Mononuclear cell (primary cell): Measurements from ENCODE around the gene ADSS1. TPM values are rescaled to one million over a fixed set of nuclear protein-coding genes. Genes with fewer than 3 reads are reported as not detected.

Experiments
- H3K27me3 ChIP-seq: 2 replicates; pipeline ENCODE4 v1.6.0; 2011; ENCODE audit warnings: low read length, control low read depth; ENCODE audit not compliant: insufficient read depth
- H3K4me1 ChIP-seq: 2 replicates; pipeline ENCODE4 v1.5.1; 2011; ENCODE audit warnings: mild to moderate bottlenecking, low read length, control low read depth; ENCODE audit not compliant: insufficient read depth
- H3K4me3 ChIP-seq: 2 replicates; pipeline ENCODE4 v1.5.1; 2011; ENCODE audit warnings: mild to moderate bottlenecking, low read length, moderate library complexity
- H3K9me3 ChIP-seq: 2 replicates; pipeline ENCODE4 v1.5.1; 2011; ENCODE audit warnings: low read depth, mild to moderate bottlenecking, control low read depth, low read length
- total RNA-seq: library from RNA; depleted of rRNA; stranded (reverse); fragments of >200 nt; gene quantifications from one replicate; pipeline ENCODE4 v1.2.3, GENCODE V29; 2012

Gene ADSS1
- total RNA-seq, 1 donor, result 1.9 TPM

GRCh38 chr14:104766863-104767633 is 43.0 kb downstream of the ADSS1 start:
- H3K4me1 ChIP-seq, result peaks cover 4% of the 10 kb centered on the region
- no peaks in the 10 kb centered on the region for H3K27me3 ChIP-seq
- no peaks in the 10 kb centered on the region for H3K9me3 ChIP-seq
- no peak overlapping the region for H3K4me3 ChIP-seq

DNA sequence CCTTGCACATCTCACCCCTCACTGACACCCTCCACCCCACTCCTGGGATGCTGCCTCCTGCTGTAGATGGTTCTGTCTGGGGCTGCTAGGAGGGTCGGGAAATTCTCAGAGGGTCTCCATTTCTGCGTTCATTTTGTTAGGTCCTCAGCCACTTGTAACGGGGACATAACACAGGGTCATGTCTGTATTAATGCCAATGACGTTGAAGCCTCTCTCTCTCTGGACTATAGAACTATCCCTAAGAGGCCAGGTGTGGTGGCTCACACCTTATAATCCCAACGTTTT is 43.5 kb downstream of the ADSS1 start:
- H3K4me3 ChIP-seq, result no peak overlapping the region
- peaks cover 4% of the 10 kb centered on the region for H3K4me1 ChIP-seq
- no peaks in the 10 kb centered on the region for H3K27me3 ChIP-seq
- no peaks in the 10 kb centered on the region for H3K9me3 ChIP-seq

DNA sequence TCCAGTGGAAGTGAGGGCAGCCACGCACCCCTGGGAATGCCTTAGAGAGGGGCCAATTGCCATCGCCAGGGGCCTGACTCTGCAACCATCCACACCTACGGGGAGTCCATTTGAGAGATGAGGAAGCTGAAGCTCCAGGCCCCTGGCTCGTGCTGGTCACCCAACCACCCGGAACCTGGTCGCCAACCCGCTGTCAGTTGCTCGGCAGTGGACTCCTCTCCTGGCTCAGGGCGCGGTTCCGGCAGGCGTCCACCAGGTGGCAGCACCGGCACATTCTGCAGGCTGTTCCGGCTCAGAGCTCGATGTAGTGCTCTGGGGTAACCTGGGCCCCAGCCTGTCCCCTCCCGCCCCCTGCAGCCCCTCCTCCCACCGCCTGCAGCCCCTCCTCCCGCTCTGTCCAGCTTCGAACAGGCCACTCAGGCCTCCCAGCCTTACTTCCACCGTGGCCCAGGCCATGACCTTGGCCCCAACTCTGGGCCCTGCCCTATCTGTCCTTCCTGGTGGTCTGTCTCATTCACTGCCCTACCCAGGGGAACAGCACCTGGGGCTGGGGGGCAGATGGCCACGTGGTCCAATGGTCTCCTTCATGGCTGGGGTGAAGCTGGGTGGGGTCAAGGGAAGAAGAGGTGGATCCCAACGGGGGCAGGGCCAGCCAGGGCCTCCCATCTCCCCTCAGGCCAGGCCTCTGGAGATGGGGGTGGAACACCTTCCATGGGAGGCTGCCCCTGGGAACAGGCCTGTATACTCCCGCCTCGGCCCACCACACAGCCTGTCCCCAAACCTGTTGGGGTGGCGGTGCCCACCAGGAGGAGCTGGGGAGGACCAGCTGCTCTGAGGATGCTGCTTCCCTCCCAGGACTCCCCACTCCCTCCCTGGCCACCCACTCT is 44.7 kb downstream of the ADSS1 start:
- Histone ChIP-seq H3K4me3 (no peak overlapping the region), H3K4me1 (peaks cover 4% of the 10 kb centered on the region), H3K9me3 (no peaks in the 10 kb centered on the region), H3K27me3 (no peaks in the 10 kb centered on the region)

- Histone ChIP-seq H3K27me3 (no peaks in the 10 kb centered on the region), H3K9me3 (no peaks in the 10 kb centered on the region), H3K4me3 (no peak overlapping the region), H3K4me1 (peaks cover 4% of the 10 kb centered on the region)
Measured at GRCh38 chr14:104769324-104770071, 45.5 kb downstream of the ADSS1 start.

DNA sequence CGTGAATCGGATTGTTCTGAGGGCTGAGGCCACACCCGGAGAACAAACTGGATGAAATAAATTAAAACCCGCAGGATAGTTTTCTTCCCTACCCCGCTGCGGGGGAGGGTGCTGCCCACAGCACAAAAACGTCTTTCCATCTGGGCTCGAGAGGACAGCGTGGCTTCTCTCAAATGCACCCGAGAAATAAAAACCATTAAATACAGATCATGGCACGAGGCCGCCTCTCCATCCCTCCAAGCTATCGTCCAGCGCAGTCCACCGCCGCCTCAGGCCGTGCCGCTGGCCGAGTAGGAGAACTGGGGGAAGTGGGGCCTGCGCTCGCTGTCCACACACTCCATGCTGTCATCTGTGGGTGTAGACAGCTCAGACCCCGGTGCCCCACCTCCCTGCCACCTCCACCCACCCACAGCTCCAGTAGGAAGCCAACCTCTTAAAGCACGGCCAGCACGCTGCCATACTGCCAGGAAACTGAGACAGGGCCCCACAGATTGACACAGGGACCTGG is 46.1 kb downstream of the ADSS1 start:
- no peaks in the 10 kb centered on the region for H3K9me3 ChIP-seq
- H3K4me1 ChIP-seq, result peaks cover 4% of the 10 kb centered on the region
- H3K27me3 ChIP-seq, result no peaks in the 10 kb centered on the region
- no peak overlapping the region for H3K4me3 ChIP-seq

GRCh38 chr14:104770851-104771272 is 46.8 kb downstream of the ADSS1 start:
- no peak overlapping the region for H3K4me3 ChIP-seq
- H3K27me3 ChIP-seq, result no peaks in the 10 kb centered on the region
- peaks cover 4% of the 10 kb centered on the region for H3K4me1 ChIP-seq
- no peaks in the 10 kb centered on the region for H3K9me3 ChIP-seq

DNA sequence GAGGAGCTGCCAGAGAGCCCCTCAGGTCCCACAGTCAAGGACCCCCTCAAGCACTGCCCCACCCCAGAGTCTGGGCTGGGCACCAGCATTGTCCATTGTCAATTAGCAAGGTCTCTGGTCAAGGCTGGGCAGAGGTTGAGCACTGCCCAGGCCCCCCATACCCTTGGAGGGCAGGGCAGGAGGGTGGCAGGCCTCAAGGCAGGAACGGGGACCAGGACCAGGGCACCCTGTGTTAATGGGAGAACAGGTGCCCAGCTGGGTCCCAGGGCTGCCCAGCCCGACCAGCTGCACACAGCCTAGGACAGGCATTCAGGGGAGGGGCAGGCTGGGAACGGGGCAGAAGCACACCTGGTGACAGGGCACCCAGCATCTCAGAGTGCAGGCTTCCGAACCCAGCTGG is 47.3 kb downstream of the ADSS1 start:
- H3K4me1 ChIP-seq, result peaks cover 4% of the 10 kb centered on the region
- H3K27me3 ChIP-seq, result no peaks in the 10 kb centered on the region
- H3K9me3 ChIP-seq, result no peaks in the 10 kb centered on the region
- no peak overlapping the region for H3K4me3 ChIP-seq

DNA sequence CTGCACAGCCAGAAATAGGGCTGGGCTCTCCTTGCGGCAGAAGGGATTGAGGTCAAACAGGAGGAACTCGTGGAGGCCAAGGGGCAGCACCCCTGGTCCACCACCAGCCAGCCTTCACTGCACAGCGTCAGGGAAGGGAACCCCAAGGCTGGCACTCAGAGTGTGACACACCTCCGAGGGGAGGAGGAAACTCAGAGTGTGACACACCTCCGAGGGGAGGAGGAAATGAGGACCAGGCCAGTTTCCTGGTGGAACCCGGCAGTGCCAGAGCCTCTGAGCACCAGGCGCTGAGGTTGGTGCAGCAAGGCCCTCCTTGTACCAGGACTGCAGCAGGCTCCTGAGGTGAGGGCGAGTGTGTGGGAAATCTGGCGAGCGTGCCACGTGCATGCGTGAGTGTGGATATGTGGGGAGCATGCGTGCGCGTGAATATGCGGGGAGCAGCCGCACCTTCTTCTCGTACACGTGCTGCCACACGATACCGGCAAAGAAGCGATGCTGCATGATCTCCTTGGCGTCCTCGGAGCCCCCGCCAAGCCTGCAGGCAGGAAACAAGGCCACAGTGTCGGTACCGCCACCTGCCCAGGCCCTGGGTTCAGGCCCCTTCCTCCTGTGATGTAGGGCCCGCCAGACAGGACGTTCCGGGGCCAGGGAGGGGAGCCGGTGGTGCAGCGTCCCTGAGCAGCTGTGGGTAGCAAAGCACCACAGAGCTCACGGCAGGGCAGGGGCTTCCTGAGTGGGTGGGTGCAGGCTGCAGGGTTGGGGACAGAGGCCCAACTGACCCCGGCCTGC is 48.1 kb downstream of the ADSS1 start:
- H3K9me3 ChIP-seq, result no peaks in the 10 kb centered on the region
- H3K27me3 ChIP-seq, result no peaks in the 10 kb centered on the region
- no peak overlapping the region for H3K4me3 ChIP-seq
- peaks cover 4% of the 10 kb centered on the region for H3K4me1 ChIP-seq

DNA sequence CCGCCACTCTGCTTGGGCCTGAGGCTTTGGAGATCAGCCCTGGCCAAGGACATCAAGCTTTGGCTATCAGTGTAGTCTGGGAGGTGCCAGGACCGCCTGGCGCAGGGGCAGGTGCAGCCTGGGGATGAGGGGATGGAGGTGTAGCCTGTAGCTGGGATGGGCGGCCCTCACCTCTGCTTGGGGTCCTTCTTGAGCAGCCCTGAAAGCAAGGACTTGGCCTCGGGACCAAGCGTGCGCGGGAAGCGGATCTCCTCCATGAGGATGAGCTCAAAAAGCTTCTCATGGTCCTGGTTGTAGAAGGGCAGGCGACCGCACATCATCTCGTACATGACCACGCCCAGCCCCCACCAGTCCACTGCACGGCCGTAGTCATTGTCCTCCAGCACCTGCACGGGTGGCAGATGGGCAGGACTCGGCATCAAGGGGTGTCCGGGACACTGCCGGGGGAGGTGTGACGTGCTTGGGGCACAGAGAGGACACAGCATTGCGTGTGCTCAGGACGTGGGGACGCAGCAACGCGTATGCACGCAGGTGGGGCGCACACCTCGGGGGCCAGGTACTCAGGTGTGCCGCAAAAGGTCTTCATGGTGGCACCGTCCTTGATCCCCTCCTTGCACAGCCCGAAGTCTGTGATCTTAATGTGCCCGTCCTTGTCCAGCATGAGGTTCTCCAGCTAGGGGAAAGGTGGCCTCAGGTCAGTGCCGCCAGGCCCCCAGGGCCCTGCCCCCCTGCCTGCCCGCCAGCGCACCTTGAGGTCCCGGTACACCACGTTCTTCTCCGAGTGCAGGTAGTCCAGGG is 48.9 kb downstream of the ADSS1 start:
- no peaks in the 10 kb centered on the region for H3K9me3 ChIP-seq
- no peak overlapping the region for H3K4me3 ChIP-seq
- H3K4me1 ChIP-seq, result peaks cover 4% of the 10 kb centered on the region
- no peaks in the 10 kb centered on the region for H3K27me3 ChIP-seq

DNA sequence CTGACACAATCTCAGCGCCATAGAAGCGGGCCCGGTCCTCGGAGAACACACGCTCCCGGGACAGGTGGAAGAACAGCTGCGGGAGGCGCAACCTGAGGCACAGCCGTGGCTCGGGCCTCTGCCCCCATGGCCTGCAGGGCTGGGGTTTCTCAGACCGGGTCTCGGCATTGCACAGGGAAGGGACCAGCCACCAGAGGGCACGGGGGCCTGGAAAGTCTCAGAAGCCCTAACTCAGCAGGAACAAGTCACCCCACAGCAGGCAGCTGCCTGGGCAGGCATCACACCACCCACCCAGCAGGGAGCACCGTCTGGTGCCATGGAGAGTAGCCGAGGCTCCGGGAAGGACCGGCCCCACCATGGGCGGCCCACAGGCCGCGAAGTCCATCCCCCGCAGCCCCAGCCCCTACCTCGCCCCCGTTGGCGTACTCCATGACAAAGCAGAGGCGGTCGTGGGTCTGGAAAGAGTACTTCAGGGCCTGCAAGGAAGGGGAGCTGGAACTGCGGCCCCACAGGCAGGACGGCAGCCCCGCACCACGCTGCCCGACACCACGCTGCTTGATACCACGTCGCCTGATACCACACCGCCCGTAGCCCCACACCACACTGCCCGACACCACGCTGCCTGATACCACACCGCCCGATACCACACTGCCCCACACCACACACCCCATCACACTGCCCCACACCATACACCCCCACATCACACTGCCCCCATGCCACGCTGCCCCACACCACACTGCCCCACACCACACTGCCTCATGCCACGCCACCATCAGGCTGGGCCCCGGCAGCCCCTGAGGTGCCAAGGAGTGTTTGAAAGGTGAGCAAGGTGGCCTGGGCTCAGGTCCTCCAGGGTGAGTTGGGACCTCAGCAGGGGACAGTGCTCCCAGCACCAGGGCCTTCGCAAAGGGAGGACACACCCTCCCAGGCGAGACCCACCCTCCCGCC is 49.8 kb downstream of the ADSS1 start:
- Histone ChIP-seq H3K9me3 (no peaks in the 10 kb centered on the region), H3K4me3 (no peak overlapping the region), H3K27me3 (no peaks in the 10 kb centered on the region), H3K4me1 (no peaks in the 10 kb centered on the region)

GRCh38 chr14:104774453-104775072 is 50.5 kb downstream of the ADSS1 start:
- Histone ChIP-seq H3K27me3 (no peaks in the 10 kb centered on the region), H3K9me3 (no peaks in the 10 kb centered on the region), H3K4me3 (no peak overlapping the region), H3K4me1 (no peaks in the 10 kb centered on the region)

DNA sequence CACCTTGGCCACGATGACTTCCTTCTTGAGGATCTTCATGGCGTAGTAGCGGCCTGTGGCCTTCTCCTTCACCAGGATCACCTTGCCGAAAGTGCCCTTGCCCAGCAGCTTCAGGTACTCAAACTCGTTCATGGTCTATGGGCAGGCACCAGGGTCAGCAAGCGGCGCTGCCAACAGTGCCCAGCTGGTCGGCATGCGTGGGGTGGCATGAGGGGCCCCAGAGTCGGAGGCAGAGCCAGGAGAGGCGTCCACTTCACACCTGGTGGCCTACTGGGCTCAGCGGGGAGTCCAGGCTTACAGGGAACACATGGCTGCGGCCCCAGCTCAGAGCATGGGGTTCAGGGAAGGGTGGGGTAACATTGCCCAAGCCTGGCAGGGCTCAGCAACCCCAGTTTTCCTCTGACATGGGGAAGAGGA is 51.1 kb downstream of the ADSS1 start:
- Histone ChIP-seq H3K9me3 (no peaks in the 10 kb centered on the region), H3K4me1 (no peaks in the 10 kb centered on the region), H3K4me3 (no peak overlapping the region), H3K27me3 (no peaks in the 10 kb centered on the region)

DNA sequence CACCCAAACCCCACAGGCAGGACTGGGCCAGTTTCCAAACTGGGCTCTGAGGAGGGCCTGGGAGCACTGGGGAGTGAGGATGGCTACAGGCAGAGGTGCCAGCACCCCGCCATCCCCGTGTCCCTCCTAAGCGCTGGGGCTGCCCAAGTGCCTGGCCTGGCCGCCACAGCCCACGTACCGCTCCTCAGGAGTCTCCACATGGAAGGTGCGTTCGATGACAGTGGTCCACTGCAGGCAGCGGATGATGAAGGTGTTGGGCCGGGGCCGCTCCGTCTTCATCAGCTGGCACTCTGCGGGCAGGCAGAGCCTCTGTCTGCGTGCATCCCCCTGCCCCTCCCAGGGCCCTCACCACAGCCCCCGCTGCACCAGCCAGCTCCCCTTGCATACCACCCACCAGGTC is 52.5 kb downstream of the ADSS1 start:
- no peaks in the 10 kb centered on the region for H3K27me3 ChIP-seq
- H3K4me3 ChIP-seq, result no peak overlapping the region
- no peaks in the 10 kb centered on the region for H3K4me1 ChIP-seq
- H3K9me3 ChIP-seq, result no peaks in the 10 kb centered on the region
